ENCODE data around the gene SCP2. TPM values are rescaled to one million over a fixed set of nuclear protein-coding genes. Genes with fewer than 3 reads are reported as not detected.

Gene SCP2
- total RNA-seq, 1 donor from 2014 or later, result 57.5 TPM

GRCh38 chr1:53076721-53077598, 149.9 kb downstream of the SCP2 start:
- no peak for DNase-seq
- peaks cover 10% of the 10 kb centered on the region for H3K4me1 Mint-ChIP-seq (ENCODE audit: low read depth, unreplicated experiment)
- no peak overlapping the region for H3K4me3 Mint-ChIP-seq (ENCODE audit: unreplicated experiment)
- peaks cover 1% of the 10 kb centered on the region for H3K9me3 Mint-ChIP-seq (ENCODE audit: unreplicated experiment)
- H3K27me3 Mint-ChIP-seq (ENCODE audit: unreplicated experiment), result peaks cover 7% of the 10 kb centered on the region
- no peak for TF ChIP-seq CTCF (IDR thresholded peaks at IDR 0.05; ENCODE audit: partially characterized antibody, unreplicated experiment)
- no peaks in the 10 kb centered on the region for H3K36me3 Mint-ChIP-seq (ENCODE audit: unreplicated experiment)
- no peak overlapping the region for H3K27ac Mint-ChIP-seq (ENCODE audit: unreplicated experiment)

DNA sequence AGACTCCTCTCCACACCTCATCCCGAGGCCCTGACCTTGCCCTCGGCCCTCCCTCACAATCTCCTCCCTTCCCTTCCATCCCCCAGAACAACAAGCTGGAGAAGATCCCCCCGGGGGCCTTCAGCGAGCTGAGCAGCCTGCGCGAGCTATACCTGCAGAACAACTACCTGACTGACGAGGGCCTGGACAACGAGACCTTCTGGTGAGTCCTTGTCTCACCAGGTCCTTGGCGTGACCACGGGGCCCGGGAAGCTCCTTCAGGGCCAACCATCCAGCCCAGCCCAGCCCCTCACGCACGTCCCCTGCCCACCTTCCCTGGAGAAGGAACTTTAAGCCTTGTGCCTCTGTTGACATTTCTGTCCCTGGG, 150.5 kb downstream of the SCP2 start:
- H3K4me3 Mint-ChIP-seq (ENCODE audit: unreplicated experiment), result no peak overlapping the region
- H3K27ac Mint-ChIP-seq (ENCODE audit: unreplicated experiment), result no peak overlapping the region
- H3K36me3 Mint-ChIP-seq (ENCODE audit: unreplicated experiment), result no peaks in the 10 kb centered on the region
- no peak for DNase-seq
- TF ChIP-seq CTCF (IDR thresholded peaks at IDR 0.05; ENCODE audit: partially characterized antibody, unreplicated experiment), result no peak
- peaks cover 10% of the 10 kb centered on the region for H3K27me3 Mint-ChIP-seq (ENCODE audit: unreplicated experiment)
- H3K4me1 Mint-ChIP-seq (ENCODE audit: low read depth, unreplicated experiment), result peaks cover 11% of the 10 kb centered on the region
- H3K9me3 Mint-ChIP-seq (ENCODE audit: unreplicated experiment), result peaks cover 1% of the 10 kb centered on the region

GRCh38 chr1:53078333-53079101, 151.4 kb downstream of the SCP2 start:
- peaks cover 5% of the 10 kb centered on the region for H3K9me3 Mint-ChIP-seq (ENCODE audit: unreplicated experiment)
- no peak for DNase-seq
- H3K4me3 Mint-ChIP-seq (ENCODE audit: unreplicated experiment), result no peak overlapping the region
- H3K27me3 Mint-ChIP-seq (ENCODE audit: unreplicated experiment), result peaks cover 13% of the 10 kb centered on the region
- no peak for TF ChIP-seq CTCF (IDR thresholded peaks at IDR 0.05; ENCODE audit: partially characterized antibody, unreplicated experiment)
- peaks cover 17% of the 10 kb centered on the region for H3K4me1 Mint-ChIP-seq (ENCODE audit: low read depth, unreplicated experiment)
- no peaks in the 10 kb centered on the region for H3K36me3 Mint-ChIP-seq (ENCODE audit: unreplicated experiment)
- H3K27ac Mint-ChIP-seq (ENCODE audit: unreplicated experiment), result no peak overlapping the region

- H3K36me3 Mint-ChIP-seq (ENCODE audit: unreplicated experiment), result no peaks in the 10 kb centered on the region
- H3K27ac Mint-ChIP-seq (ENCODE audit: unreplicated experiment), result no peak overlapping the region
- H3K4me1 Mint-ChIP-seq (ENCODE audit: low read depth, unreplicated experiment), result peaks cover 15% of the 10 kb centered on the region
- peaks cover 8% of the 10 kb centered on the region for H3K27me3 Mint-ChIP-seq (ENCODE audit: unreplicated experiment)
- H3K4me3 Mint-ChIP-seq (ENCODE audit: unreplicated experiment), result no peak overlapping the region
- H3K9me3 Mint-ChIP-seq (ENCODE audit: unreplicated experiment), result peaks cover 5% of the 10 kb centered on the region
- DNase-seq, result peak; percentile 7
- no peak for TF ChIP-seq CTCF (IDR thresholded peaks at IDR 0.05; ENCODE audit: partially characterized antibody, unreplicated experiment)
Measured at GRCh38 chr1:53079251-53079650, 152.2 kb downstream of the SCP2 start.

- Mint-ChIP-seq H3K4me1 (ENCODE audit: low read depth, unreplicated experiment) (peaks cover 22% of the 10 kb centered on the region), H3K4me3 (ENCODE audit: unreplicated experiment) (no peak overlapping the region), H3K36me3 (ENCODE audit: unreplicated experiment) (no peaks in the 10 kb centered on the region), H3K27me3 (ENCODE audit: unreplicated experiment) (peaks cover 16% of the 10 kb centered on the region), H3K27ac (ENCODE audit: unreplicated experiment) (no peak overlapping the region), H3K9me3 (ENCODE audit: unreplicated experiment) (peaks cover 9% of the 10 kb centered on the region)
- TF ChIP-seq CTCF (IDR thresholded peaks at IDR 0.05; ENCODE audit: partially characterized antibody, unreplicated experiment), result no peak
- DNase-seq, result peak; percentile 4
Measured at GRCh38 chr1:53080041-53080440, 153.0 kb downstream of the SCP2 start.
